GM12875 (cell line): ENCODE data around the gene RIN1.

Experiments
- H3K4me3 ChIP-seq: one replicate; pipeline ENCODE4 v1.5.1; 2011; ENCODE audit warnings: low read depth, low read length, control low read depth
- CTCF ChIP-seq: IDR thresholded peaks from 2 replicates; pipeline ENCODE4 v1.5.1; 2011; ENCODE audit warnings: low read depth, mild to moderate bottlenecking, control low read depth, inconsistent platforms, low read length, moderate library complexity, borderline replicate concordance; ENCODE audit not compliant: insufficient read depth

RIN1 gene

GRCh38 chr11:66335531-66336233 lies 552 bp downstream of the RIN1 start:
- H3K4me3 ChIP-seq = no peak overlapping the region
- TF ChIP-seq CTCF = no peak

- no peak for TF ChIP-seq CTCF
- no peak overlapping the region for H3K4me3 ChIP-seq
Measured at GRCh38 chr11:66334605-66335442, 1.4 kb downstream of the RIN1 start.

- no peak for TF ChIP-seq CTCF
- no peak overlapping the region for H3K4me3 ChIP-seq
Measured at GRCh38 chr11:66333896-66334604, 2.2 kb downstream of the RIN1 start.

GRCh38 chr11:66333220-66333877 lies 2.9 kb downstream of the RIN1 start:
- H3K4me3 ChIP-seq = no peak overlapping the region
- TF ChIP-seq CTCF = no peak

GRCh38 chr11:66332371-66333219 lies 3.6 kb downstream of the RIN1 start:
- H3K4me3 ChIP-seq = no peak overlapping the region
- no peak for TF ChIP-seq CTCF
